ENCODE measurements around the gene PDZRN4.
"Not testable (repeated sequence)": the region's sequence is repeated elsewhere in the genome, so short reads cannot be mapped to it uniquely, and the experiment has no call there.

PDZRN4 gene

GRCh38 chr12:41528874-41529273, 340.8 kb downstream of the PDZRN4 start:
- DNase-seq (ENCODE audit: low read depth) = no peak
- H3K4me3 ChIP-seq (ENCODE audit: low read depth, low read length) = no peak overlapping the region

GRCh38 chr12:41530441-41530840, 342.3 kb downstream of the PDZRN4 start:
- no peak for DNase-seq (ENCODE audit: low read depth)

GRCh38 chr12:41531147-41531829, 343.2 kb downstream of the PDZRN4 start:
- H3K4me3 ChIP-seq (ENCODE audit: low read depth, low read length) = no peak overlapping the region
- DNase-seq (ENCODE audit: low read depth) = peak; percentile 21

More at GRCh38 chr12:41530441-41530840, 342.3 kb downstream of the PDZRN4 start:
- no peak overlapping the region for H3K4me3 ChIP-seq (ENCODE audit: low read depth, low read length)

- DNase-seq (ENCODE audit: low read depth) = no peak
- H3K4me3 ChIP-seq (ENCODE audit: low read depth, low read length) = no peak overlapping the region
These were observed 344.0 kb downstream of the PDZRN4 start for GRCh38 chr12:41532072-41532471.

GRCh38 chr12:41536813-41537490, 348.8 kb downstream of the PDZRN4 start:
- DNase-seq (ENCODE audit: low read depth) = no peak

GRCh38 chr12:41537522-41537921, 349.4 kb downstream of the PDZRN4 start:
- H3K4me3 ChIP-seq (ENCODE audit: low read depth, low read length) = no peak overlapping the region
- DNase-seq (ENCODE audit: low read depth) = no peak

More at GRCh38 chr12:41536813-41537490, 348.8 kb downstream of the PDZRN4 start:
- H3K4me3 ChIP-seq (ENCODE audit: low read depth, low read length) = no peak overlapping the region

GRCh38 chr12:41545761-41546160, 357.6 kb downstream of the PDZRN4 start:
- no peak overlapping the region for H3K4me3 ChIP-seq (ENCODE audit: low read depth, low read length)

GRCh38 chr12:41547071-41547470, 359.0 kb downstream of the PDZRN4 start:
- H3K4me3 ChIP-seq (ENCODE audit: low read depth, low read length); DNase-seq (ENCODE audit: low read depth): not testable (repeated sequence)

More at GRCh38 chr12:41545761-41546160, 357.6 kb downstream of the PDZRN4 start:
- no peak for DNase-seq (ENCODE audit: low read depth)

GRCh38 chr12:41548926-41549325, 360.8 kb downstream of the PDZRN4 start:
- DNase-seq (ENCODE audit: low read depth) = no peak
- no peak overlapping the region for H3K4me3 ChIP-seq (ENCODE audit: low read depth, low read length)

GRCh38 chr12:41552588-41552987, 364.5 kb downstream of the PDZRN4 start:
- no peak overlapping the region for H3K4me3 ChIP-seq (ENCODE audit: low read depth, low read length)
- DNase-seq (ENCODE audit: low read depth) = peak; percentile 1

- DNase-seq (ENCODE audit: low read depth) = no peak
These were observed 368.1 kb downstream of the PDZRN4 start for GRCh38 chr12:41556176-41556575.

GRCh38 chr12:41557344-41557743, 369.2 kb downstream of the PDZRN4 start:
- no peak for DNase-seq (ENCODE audit: low read depth)
- H3K4me3 ChIP-seq (ENCODE audit: low read depth, low read length) = no peak overlapping the region

More at GRCh38 chr12:41556176-41556575, 368.1 kb downstream of the PDZRN4 start:
- no peak overlapping the region for H3K4me3 ChIP-seq (ENCODE audit: low read depth, low read length)

- H3K4me3 ChIP-seq (ENCODE audit: low read depth, low read length) = no peak overlapping the region
- DNase-seq (ENCODE audit: low read depth) = no peak
These were observed 370.6 kb downstream of the PDZRN4 start for GRCh38 chr12:41558671-41559070.

- no peak for DNase-seq (ENCODE audit: low read depth)
- H3K4me3 ChIP-seq (ENCODE audit: low read depth, low read length) = no peak overlapping the region
These were observed 374.9 kb downstream of the PDZRN4 start for GRCh38 chr12:41563051-41563450.

- no peak for DNase-seq (ENCODE audit: low read depth)
- H3K4me3 ChIP-seq (ENCODE audit: low read depth, low read length) = no peak overlapping the region
These were observed 376.7 kb downstream of the PDZRN4 start for GRCh38 chr12:41564816-41565215.

- no peak overlapping the region for H3K4me3 ChIP-seq (ENCODE audit: low read depth, low read length)
- no peak for DNase-seq (ENCODE audit: low read depth)
These were observed 378.6 kb downstream of the PDZRN4 start for GRCh38 chr12:41566703-41567102.

- no peak overlapping the region for H3K4me3 ChIP-seq (ENCODE audit: low read depth, low read length)
- DNase-seq (ENCODE audit: low read depth) = no peak
These were observed 385.3 kb downstream of the PDZRN4 start for GRCh38 chr12:41573445-41573844.

GRCh38 chr12:41576925-41577324, 388.8 kb downstream of the PDZRN4 start:
- no peak overlapping the region for H3K4me3 ChIP-seq (ENCODE audit: low read depth, low read length)

GRCh38 chr12:41577995-41578394, 389.9 kb downstream of the PDZRN4 start:
- DNase-seq (ENCODE audit: low read depth) = no peak

More at GRCh38 chr12:41576925-41577324, 388.8 kb downstream of the PDZRN4 start:
- no peak for DNase-seq (ENCODE audit: low read depth)

GRCh38 chr12:41585784-41586183, 397.7 kb downstream of the PDZRN4 start:
- DNase-seq (ENCODE audit: low read depth) = no peak
- no peak overlapping the region for H3K4me3 ChIP-seq (ENCODE audit: low read depth, low read length)

More at GRCh38 chr12:41577995-41578394, 389.9 kb downstream of the PDZRN4 start:
- no peak overlapping the region for H3K4me3 ChIP-seq (ENCODE audit: low read depth, low read length)

GRCh38 chr12:41587574-41587973, 399.5 kb downstream of the PDZRN4 start:
- no peak for DNase-seq (ENCODE audit: low read depth)
- no peak overlapping the region for H3K4me3 ChIP-seq (ENCODE audit: low read depth, low read length)
